GM18508 (cell line): Measurements from ENCODE around the gene ENPP7.

ENCODE experiments used
- ATAC-seq: cut with Tn5 transposase; IDR thresholded peaks from one replicate; pipeline ENCODE4 v1.9.1; 2021; ENCODE audit warnings: moderate number of reproducible peaks; ENCODE audit not compliant: insufficient read depth, unreplicated experiment

Gene ENPP7

GRCh38 chr17:79729761-79730160 is 982 bp upstream of the ENPP7 start:
- ATAC-seq, result no peak

- no peak for ATAC-seq
Observed at GRCh38 chr17:79730437-79730768, 340 bp upstream of the ENPP7 start.

- no peak for ATAC-seq
Observed at GRCh38 chr17:79732254-79732653, 1.5 kb downstream of the ENPP7 start.

- ATAC-seq, result no peak
Observed at GRCh38 chr17:79732804-79733691, 2.3 kb downstream of the ENPP7 start.

DNA sequence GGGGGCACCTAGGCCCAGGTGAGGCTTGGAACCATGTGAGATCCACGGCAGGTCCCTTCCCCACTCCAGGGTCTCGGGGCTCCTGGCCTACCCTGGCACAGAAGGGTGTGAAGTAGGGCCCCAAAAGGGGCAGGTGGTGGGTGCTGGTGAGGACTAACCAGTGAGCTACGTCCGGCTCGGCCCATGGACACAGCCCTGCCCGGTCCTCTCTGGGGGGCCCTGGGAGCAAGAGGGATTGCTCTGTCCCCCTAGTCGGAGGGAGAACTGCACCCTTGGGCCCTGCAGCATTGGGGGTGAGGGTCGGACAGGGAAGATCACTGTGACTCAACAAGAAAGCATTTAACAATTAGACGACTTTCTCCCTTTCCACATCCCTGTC is 2.9 kb downstream of the ENPP7 start:
- ATAC-seq, result no peak

DNA sequence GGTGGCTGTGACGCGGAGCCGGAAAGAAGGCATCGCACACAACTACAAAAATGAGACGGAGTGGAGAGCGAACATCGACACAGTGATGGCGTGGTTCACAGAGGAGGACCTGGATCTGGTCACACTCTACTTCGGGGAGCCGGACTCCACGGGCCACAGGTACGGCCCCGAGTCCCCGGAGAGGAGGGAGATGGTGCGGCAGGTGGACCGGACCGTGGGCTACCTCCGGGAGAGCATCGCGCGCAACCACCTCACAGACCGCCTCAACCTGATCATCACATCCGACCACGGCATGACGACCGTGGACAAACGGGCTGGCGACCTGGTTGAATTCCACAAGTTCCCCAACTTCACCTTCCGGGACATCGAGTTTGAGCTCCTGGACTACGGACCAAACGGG is 4.4 kb downstream of the ENPP7 start:
- no peak for ATAC-seq

GRCh38 chr17:79737046-79737921 is 6.5 kb downstream of the ENPP7 start:
- ATAC-seq, result no peak

DNA sequence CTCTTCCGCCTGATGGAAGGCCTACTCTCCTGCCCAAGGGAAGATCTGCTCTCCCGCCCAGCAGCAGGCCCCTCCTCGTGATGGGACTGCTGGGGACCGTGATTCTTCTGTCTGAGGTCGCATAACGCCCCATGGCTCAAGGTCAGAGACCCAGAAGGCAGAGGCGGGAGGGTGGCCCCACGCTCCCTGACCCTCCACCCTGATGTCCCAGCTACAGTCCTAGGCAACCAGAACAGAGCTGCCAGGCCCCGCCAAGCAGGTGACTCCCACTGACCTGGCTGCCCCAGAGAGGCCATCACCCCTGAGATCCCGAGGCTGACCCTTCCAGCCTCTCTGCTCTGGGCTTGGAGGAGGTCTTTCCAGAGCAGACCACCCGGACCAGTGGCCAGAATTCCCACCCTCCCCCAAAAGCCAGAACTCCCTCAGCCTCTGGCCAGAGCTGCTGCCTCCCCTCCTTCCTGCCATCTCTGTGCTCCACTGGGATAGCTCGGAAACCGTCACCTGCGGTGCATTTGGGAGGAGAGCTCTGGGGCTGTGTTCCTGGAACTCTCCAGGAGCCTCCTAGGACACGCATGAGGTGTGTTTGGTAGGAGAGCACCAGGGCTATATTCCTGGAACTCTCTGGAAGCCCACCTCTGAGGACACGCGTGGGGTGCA is 7.3 kb downstream of the ENPP7 start:
- ATAC-seq, result no peak

GRCh38 chr17:79738643-79739042 is 7.9 kb downstream of the ENPP7 start:
- no peak for ATAC-seq

- no peak for ATAC-seq
Observed at GRCh38 chr17:79739148-79740062, 8.7 kb downstream of the ENPP7 start.

DNA sequence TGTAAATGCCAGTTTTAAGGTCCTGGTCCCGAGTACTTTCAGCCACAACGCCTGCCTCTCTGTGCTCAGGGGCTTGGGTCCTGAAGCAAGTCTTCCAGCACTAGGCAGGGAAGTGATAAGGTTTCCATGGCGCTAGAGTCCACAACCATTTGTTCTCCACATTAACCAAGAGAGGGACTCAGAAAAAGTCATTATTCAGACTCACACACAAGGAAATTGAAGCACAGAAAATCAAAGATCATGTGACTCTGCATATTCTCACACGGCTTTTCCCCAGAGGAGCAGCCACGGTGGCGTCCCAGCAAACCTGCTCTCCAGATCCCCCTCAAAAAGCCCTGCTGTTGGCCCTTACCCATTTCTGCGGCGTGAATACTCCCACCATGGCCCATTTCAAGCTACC is 9.7 kb downstream of the ENPP7 start:
- no peak for ATAC-seq

GRCh38 chr17:79741401-79741750 is 10.6 kb downstream of the ENPP7 start:
- ATAC-seq, result no peak

DNA sequence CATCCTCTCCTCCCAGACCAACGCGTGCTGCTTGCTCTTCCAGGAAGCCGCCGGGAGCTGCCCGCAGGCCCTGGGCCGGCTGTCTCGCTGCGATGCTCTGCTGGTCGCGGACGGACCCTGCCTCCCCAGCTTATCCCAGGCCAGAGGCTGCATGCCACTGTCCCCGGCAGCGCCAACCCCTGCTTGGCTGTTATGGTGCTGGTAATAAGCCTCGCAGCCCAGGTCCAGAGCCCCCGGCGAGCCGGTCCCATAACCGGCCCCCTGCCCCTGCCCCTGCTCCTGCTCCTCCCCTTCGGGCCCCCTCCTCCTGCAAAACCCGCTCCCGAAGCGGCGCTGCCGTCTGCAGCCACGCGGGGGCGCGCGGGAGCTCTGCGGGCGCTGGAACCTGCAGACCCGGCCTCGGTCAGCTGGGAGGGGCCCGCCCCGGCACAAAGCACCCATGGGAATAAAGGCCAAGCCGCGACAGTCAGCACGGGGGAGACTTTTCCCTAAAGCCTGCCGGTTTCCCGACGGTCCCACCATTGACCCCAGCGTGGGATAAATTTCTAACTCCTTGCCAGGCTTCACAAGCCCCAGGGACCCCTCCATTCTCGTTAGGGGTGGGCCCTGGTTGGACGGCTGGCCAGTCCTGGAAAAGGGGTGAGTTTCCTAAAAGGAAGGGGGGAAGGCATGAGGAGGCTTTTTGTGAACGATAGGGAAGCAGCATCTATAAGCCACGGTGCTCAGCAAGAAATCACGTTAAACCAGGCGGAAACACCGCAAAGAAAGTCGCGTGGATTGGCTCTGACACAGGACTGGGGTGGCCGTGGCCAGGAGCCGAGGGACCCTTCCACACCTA is 11.2 kb downstream of the ENPP7 start:
- ATAC-seq, result no peak

GRCh38 chr17:79742589-79742918 is 11.8 kb downstream of the ENPP7 start:
- no peak for ATAC-seq

DNA sequence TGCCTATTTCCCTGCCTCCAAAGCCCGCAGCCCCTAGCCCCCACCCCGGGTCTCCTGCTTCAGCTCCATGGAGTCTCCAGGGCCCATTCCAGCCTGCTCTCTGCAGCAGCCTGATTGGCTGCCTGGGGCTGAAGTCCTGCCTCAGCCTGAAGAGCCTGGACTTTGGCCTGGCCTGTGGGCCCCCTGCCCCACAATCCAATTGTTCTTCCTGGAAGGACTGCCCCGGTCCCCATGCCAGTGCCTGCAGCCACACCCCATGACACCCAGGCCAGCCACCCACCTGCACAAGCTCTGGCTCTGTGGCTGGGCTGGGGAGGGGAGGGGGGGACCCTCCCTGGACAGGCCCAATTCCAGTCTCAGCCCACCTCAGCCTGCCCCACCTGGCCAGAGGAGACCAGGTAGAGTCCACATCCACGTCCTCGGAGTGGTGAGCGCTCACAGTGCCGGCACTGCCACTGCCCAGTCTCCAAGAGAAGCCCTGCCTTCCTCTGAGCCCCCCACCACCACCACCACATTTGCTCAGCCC is 12.3 kb downstream of the ENPP7 start:
- ATAC-seq, result no peak

- ATAC-seq, result no peak
Observed at GRCh38 chr17:79743614-79744013, 12.9 kb downstream of the ENPP7 start.

DNA sequence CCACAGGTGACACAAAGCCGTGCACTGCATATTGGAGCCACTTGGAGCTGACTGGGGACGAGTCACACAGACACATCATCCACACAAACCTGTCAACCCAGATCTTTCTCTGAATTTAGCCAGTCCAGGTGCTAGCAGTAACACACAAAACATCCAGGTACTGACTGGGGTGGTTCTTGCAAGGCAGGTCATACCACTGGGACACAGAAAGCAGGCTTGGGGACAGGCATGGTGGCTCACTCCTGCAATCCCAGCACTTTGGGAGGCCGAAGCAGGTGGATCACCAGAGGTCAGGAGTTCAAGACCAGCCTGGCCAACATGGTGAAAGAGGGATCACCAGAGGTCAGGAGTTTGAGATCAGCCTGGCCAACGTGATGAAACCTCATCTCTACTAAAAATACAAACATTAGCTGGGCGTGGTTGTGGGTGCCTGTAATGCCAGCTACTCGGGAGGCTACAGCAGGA is 14.9 kb downstream of the ENPP7 start:
- ATAC-seq, result no peak

DNA sequence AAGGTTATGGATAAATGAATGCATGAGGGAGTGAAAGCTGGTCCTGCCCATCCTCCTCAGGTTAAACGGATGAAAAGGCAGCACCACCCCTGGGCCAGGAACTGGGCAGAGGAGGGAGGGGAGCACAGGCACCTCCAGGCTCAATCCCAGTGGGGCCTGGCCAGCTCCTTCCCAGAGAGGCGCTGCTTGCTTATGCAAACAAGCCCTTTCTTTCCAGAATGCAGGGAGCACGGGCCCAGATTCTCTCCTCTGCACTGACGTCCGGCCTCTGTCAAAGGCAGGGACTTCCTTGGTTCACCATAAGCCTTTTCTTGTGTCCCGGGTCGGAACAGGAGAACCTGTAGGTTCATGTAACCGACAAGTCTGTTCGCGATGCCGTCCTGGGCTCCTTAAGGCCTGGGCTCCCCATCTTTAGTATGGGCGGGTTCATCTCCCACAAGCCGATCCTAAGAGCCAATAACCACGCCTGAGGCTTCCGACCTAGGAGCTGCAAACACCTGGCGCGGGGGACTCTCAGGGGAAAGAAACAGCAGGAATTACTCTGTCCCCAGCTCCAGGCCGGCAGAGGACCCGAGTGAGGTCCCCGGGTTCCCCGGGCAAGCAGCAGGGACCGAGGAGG is 16.3 kb downstream of the ENPP7 start:
- ATAC-seq, result no peak
